Head of caudate nucleus (tissue), 42 donors: Measurements from ENCODE around the gene HRC.
A peak's percentile ranks its signal among the peaks of the same experiment; 100 is the strongest.
"Not testable (repeated sequence)": the region's sequence is repeated elsewhere in the genome, so short reads cannot be mapped to it uniquely, and the experiment has no call there.

Experiments
- DNase-seq, 42 donors: peaks; one replicate each; pipeline versions ENCODE4 v3.0.0 to v3.0.0-alpha.2; 2020 to 2021; ENCODE audit warnings: mixed read lengths in 7 of 42
- intact Hi-C: fragments of 100-400 bp; cut with DNase I; formaldehyde crosslinking; loops from one replicate; pipeline ENCODE4 v1.15.0; 2022

Gene HRC

DNA sequence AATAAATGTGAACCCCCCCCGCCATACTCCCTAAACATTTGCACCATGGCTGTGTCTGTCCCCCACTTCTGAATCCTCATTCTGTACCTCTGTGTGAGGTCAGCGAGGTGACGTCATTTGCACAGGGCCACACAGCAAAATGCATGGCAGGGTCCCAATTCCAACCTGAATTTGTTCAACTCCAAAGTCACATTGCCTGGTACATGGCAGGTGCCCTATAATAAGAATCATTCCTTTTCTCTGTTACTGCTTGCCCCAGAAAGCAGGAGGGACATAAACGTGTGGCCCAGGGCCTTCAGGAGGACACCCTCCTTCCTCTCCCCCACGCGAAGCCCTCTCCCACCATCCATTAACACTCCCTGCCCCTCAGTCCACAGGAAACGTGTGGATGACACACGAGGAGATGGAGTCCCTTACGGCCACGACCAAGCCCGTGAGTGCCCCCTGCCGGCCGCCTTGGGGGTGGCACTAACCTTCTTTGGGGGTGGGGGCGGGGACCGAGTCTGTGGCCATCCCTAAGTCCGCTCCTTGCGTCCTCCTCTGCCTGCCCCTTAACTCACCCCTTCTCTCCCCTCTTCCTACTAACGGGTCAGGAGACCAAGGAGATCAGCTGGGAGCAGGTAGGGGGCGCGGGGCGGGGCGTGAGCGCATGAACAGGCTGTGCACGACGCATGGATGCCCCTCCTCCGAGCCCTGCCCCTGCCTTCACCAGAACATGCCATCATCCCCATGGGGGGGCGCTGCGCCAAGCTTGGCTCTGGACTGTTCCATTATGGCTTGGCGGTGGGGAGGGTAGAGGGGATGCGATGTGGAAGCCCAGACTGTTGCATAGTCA is 9.4 kb downstream of the HRC start:
- intact Hi-C loops = loop anchor here (5.0 kb wide), 1 partner anchor 48 kb away; no protein-coding TSS in a partner anchor

DNA sequence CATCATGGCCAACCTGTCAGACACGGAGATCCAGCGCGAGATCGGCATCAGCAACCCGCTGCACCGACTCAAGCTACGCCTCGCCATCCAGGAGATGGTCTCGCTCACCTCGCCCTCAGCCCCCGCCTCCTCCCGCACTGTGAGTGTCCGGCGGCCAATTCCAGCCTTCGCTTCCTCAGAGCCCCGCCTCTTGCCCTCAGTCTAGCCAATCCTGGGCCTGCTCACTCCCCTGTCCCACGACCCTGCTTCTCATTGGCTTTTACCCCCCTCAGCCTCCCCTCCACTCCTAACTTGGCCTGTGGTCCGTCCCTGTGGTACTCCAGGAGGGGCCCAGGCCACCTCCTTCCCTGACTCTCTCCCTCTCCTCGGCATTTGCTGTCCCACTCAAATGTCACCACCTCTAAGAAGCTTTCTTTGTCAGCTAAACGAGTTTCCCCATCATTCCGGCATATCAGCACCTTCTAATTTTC is 12.3 kb downstream of the HRC start:
- intact Hi-C loops = no loop called here
- peak; percentile 73 to 95 (median 88) for DNase-seq

More for the DNA sequence above, 9.4 kb downstream of the HRC start:
- peak; percentile 55 to 93 (median 81) for DNase-seq

GRCh38 chr19:49141352-49141751 is 13.8 kb downstream of the HRC start:
- intact Hi-C loops = no loop called here
- DNase-seq = no peak

- DNase-seq = no peak
- intact Hi-C loops = no loop called here
Measured at GRCh38 chr19:49140951-49141350, 14.2 kb downstream of the HRC start.

- intact Hi-C loops = no loop called here
- no peak for DNase-seq
Measured at GRCh38 chr19:49136771-49137171, 18.4 kb downstream of the HRC start.

DNA sequence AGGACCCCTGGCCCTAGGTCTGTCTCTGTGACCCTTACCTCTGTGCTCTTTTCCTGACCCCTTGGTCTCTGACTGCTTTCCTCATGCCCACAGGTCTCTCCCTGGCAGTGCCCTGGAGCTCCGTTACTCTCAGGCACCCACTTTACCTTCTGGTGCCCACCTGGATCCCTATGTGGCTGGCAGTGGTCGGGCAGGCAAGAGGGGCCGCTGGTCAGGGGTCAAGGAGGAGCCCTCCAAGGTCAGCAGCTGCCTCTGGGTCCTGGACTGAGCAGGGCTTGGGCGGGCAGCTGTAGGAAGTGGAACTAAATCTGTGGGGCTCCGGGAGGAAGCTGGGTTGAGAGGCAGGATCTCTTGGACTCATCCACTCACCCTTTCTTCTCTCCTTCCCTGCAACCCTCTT is 19.5 kb downstream of the HRC start:
- no peak for DNase-seq
- intact Hi-C loops = no loop called here

- peak in 10 of 42 donors; percentile 25 to 64 (median 42) for DNase-seq
- intact Hi-C loops = no loop called here
Measured at GRCh38 chr19:49133621-49134454, 21.4 kb downstream of the HRC start.

- intact Hi-C loops = no loop called here
- DNase-seq = peak in 1 of 42 donors; percentile 36
Measured at GRCh38 chr19:49132974-49133609, 22.1 kb downstream of the HRC start.

- DNase-seq = no peak
- intact Hi-C loops = no loop called here
Measured at GRCh38 chr19:49130325-49130724, 24.9 kb downstream of the HRC start.

DNA sequence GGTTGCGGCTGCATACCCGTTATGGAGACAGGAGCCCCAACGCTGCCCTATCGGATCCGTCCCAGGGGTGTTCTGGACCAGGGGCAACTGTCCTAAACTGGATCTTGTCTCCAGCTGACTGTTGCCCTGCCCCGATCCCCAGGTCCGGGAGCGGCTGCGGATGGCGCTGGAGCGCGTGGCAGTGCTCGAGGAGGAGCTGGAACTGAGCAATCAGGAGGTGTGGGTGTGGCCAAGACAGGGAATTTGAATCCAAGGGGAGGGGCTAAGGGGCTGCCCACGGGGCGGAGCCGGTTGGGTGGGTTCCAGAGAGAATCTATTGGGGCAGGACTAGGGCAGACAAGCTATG is 26.0 kb downstream of the HRC start:
- intact Hi-C loops = no loop called here
- no peak for DNase-seq

DNA sequence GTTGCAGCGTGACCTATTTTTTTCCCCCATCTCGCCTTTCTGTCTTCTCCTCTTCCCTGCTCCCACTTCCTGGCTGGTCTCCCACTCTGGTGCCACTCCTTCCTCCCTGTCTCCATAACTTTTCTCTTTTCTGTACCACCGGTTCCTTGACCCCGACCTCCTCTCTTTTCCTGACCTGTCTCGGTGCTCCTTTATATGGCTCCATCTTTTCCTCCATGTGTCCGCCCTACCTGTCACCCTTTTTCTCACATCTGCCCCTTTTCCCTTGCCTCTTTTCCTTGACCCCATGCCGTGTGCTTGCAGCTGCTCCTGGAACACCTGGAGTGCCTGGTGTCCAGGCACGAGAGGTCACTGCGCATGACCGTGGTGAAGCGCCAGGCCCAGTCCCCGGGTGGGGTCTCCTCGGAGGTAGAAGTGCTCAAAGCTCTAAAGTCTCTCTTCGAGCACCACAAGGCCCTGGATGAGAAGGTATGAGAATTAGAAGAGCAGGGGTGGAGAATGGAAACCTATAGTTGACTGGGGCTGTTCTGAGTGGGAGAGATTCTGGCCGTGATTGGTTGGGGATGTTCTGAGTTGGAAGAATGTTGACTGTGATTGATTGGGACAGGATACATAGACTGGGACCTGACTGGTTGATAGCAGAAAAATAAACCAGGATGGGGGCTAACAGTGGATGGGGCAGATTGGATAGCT is 26.5 kb downstream of the HRC start:
- intact Hi-C loops = no loop called here
- DNase-seq = no peak

- peak; percentile 89 to 99 (median 97) for DNase-seq
- intact Hi-C loops = no loop called here
Measured at GRCh38 chr19:49127674-49128544, 27.3 kb downstream of the HRC start.

DNA sequence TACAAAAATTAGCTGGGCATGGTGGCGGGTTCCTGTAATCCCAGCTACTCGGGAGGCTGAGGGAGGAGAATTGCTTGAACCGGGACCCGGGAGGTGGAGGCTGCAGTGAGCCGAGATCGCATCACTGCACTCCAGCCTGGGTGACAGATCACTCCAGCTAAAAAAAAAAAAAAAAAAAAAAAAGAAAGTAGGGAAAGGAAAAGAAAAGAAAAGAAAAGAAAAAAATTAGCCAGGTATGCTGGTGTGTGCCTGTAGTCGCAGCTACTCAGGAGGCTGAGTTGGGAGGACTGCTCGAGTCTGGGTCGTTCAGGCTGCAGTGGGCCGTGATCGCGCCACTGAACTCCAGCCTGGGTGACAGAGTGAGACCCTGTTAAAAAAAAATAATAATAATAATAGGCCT is 28.0 kb downstream of the HRC start:
- intact Hi-C loops, DNase-seq: not testable (repeated sequence)

DNA sequence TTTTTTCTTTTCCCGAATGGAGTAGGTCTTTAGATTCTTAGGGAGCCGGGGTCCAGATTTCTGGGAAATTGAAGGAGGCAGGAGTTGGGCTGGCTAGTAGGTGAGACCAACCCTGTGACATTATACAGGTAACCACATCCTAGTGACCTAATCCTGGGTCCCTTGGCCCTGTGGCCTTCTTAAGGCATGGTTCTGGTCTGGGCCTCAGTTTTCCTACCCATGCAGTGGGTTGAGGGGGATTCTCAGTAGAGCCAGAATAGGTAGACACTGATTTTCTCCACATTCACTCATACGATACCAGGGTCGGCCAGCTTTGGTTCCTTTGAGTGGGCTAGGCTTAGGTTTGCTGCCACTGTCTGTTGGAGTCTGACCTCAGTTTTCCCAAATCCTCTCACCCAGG is 28.6 kb downstream of the HRC start:
- intact Hi-C loops = no loop called here
- no peak for DNase-seq

DNA sequence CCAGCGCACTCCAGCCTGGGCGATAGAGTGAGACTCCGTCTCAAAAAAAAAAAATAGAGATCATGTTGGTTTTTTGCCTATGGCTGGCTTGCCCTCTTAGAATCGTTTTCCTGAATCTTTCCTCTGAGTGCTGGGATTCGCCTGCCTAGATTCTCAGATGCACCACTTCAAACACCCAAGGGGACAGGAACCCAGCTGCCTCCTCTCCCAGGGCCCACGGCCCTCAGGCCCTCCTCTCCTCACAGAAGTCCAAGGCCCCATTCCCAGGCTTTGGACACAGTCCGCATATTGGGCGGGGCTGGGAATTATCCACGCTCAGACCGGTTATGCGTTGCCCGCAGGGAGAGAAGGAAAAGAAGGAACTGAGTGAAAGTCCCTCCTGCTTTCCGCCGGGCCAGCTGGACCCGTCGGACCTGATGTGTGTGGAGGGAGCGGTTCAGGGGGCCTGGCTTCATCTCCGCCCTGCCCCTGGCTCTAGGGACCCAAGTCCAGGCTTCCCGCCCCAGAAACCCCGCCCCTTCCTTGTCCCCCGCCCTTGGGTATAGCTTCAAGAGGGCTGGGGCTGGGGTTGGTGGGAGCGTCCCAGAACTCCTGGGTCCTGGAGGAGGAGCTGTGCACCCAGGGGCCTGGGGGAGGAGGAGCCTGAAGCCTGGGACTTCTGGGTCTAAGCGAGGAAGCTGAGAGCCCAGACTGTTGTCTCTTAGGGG is 30.0 kb downstream of the HRC start:
- DNase-seq = no peak
- intact Hi-C loops = no loop called here

- DNase-seq, intact Hi-C loops: not testable (repeated sequence)
Measured at GRCh38 chr19:49123285-49123684, 31.9 kb downstream of the HRC start.

DNA sequence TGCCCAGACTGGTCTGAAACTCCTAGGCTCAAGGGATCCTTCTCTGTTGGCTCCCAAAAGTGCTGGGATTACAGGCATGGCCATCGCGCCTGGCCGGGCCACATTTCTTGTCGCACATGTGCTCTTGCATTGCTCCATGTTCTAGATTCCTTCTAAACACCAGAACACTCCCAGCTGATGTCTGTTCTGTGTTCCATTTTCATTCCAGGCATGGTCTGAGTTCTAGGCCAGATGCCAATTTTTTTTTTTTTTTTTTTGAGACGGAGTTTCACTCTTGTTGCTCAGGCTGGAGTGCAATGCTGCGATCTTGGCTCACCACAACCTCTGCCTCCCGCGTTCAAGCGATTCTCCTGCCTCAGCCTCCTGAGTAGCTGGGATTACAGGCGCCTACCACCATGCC is 33.4 kb downstream of the HRC start:
- intact Hi-C loops, DNase-seq: not testable (repeated sequence)

GRCh38 chr19:49120868-49121267 is 34.3 kb downstream of the HRC start:
- no peak for DNase-seq
- intact Hi-C loops = no loop called here
